ENCODE data around the gene GAS2L2. TPM values are rescaled to one million over a fixed set of nuclear protein-coding genes. Genes with fewer than 3 reads are reported as not detected.

The GAS2L2 gene
- total RNA-seq, 1 experiment from 2014 or later = not detected

- Histone ChIP-seq H3K36me3 (peaks cover 20% of the 10 kb centered on the region), H3K4me3 (no peak overlapping the region), H3K9me3 (no peaks in the 10 kb centered on the region), H3K27me3 (no peaks in the 10 kb centered on the region)
- no peak for DNase-seq
Observed at GRCh38 chr17:35700150-35700549, 52.9 kb downstream of the GAS2L2 start.

GRCh38 chr17:35698800-35699199 is 54.2 kb downstream of the GAS2L2 start:
- H3K9me3 ChIP-seq = no peaks in the 10 kb centered on the region
- DNase-seq = no peak
- no peaks in the 10 kb centered on the region for H3K27me3 ChIP-seq
- H3K4me3 ChIP-seq = no peak overlapping the region
- H3K36me3 ChIP-seq = peaks cover 29% of the 10 kb centered on the region

GRCh38 chr17:35695613-35696012 is 57.4 kb downstream of the GAS2L2 start:
- H3K4me3 ChIP-seq = no peak overlapping the region
- H3K27me3 ChIP-seq = no peaks in the 10 kb centered on the region
- H3K36me3 ChIP-seq = peaks cover 30% of the 10 kb centered on the region
- H3K9me3 ChIP-seq = no peaks in the 10 kb centered on the region
- no peak for DNase-seq

- Histone ChIP-seq H3K36me3 (peaks cover 37% of the 10 kb centered on the region), H3K9me3 (no peaks in the 10 kb centered on the region), H3K27me3 (no peaks in the 10 kb centered on the region), H3K4me3 (no peak overlapping the region)
- DNase-seq = no peak
Observed at GRCh38 chr17:35694906-35695305, 58.1 kb downstream of the GAS2L2 start.

Other genes starting within 250 kb of the GAS2L2 start
- not detected in 2 replicates for gene SLFN12L, start 215.6 kb downstream of the GAS2L2 start, total RNA-seq (2014; rRNA removed; shearing (Covaris generic); ENCODE audit: low replicate concordance)
- gene SLFN14, start 192.4 kb downstream of the GAS2L2 start, total RNA-seq (2014; rRNA removed; shearing (Covaris generic); ENCODE audit: low replicate concordance) = not detected in 2 replicates
- 3.9 and 6.1 TPM in 2 replicates for gene PEX12, start 174.7 kb downstream of the GAS2L2 start, total RNA-seq (2014; rRNA removed; shearing (Covaris generic); ENCODE audit: low replicate concordance)
- gene AP2B1, start 165.9 kb downstream of the GAS2L2 start, total RNA-seq (2014; rRNA removed; shearing (Covaris generic); ENCODE audit: low replicate concordance) = 52.9 and 65.0 TPM in 2 replicates
- gene RASL10B, start 21.6 kb downstream of the GAS2L2 start, total RNA-seq (2014; rRNA removed; shearing (Covaris generic); ENCODE audit: low replicate concordance) = 1.2 and 2.6 TPM in 2 replicates
- gene C17orf50, start 7.6 kb upstream of the GAS2L2 start, total RNA-seq (2014; rRNA removed; shearing (Covaris generic); ENCODE audit: low replicate concordance) = not detected in 2 replicates
- not detected in 2 replicates for gene MMP28, start 42.4 kb upstream of the GAS2L2 start, total RNA-seq (2014; rRNA removed; shearing (Covaris generic); ENCODE audit: low replicate concordance)
- gene TAF15, start 56.2 kb upstream of the GAS2L2 start, total RNA-seq (2014; rRNA removed; shearing (Covaris generic); ENCODE audit: low replicate concordance) = 10.8 and 33.6 TPM in 2 replicates
- gene HEATR9, start 115.7 kb upstream of the GAS2L2 start, total RNA-seq (2014; rRNA removed; shearing (Covaris generic); ENCODE audit: low replicate concordance) = not detected in 2 replicates
- gene CCL5, start 127.1 kb upstream of the GAS2L2 start, total RNA-seq (2014; rRNA removed; shearing (Covaris generic); ENCODE audit: low replicate concordance) = 3.0 and 4.4 TPM in 2 replicates
- 0.89 and 2.5 TPM in 2 replicates for gene RDM1, start 177.5 kb upstream of the GAS2L2 start, total RNA-seq (2014; rRNA removed; shearing (Covaris generic); ENCODE audit: low replicate concordance)
- gene LYZL6, start 190.5 kb upstream of the GAS2L2 start, total RNA-seq (2014; rRNA removed; shearing (Covaris generic); ENCODE audit: low replicate concordance) = not detected in 2 replicates
- gene CCL16, start 228.3 kb upstream of the GAS2L2 start, total RNA-seq (2014; rRNA removed; shearing (Covaris generic); ENCODE audit: low replicate concordance) = not detected in 2 replicates
- not detected in 2 replicates for gene CCL14, start 233.5 kb upstream of the GAS2L2 start, total RNA-seq (2014; rRNA removed; shearing (Covaris generic); ENCODE audit: low replicate concordance)
- gene CCL15, start 248.3 kb upstream of the GAS2L2 start, total RNA-seq (2014; rRNA removed; shearing (Covaris generic); ENCODE audit: low replicate concordance) = not detected in 2 replicates